Right atrium auricular region (tissue), 2 donors: ENCODE measurements around the gene PSMD3. TPM values are rescaled to one million over a fixed set of nuclear protein-coding genes. Genes with fewer than 3 reads are reported as not detected.

Experiments
- DNase-seq: peaks from one replicate; pipeline ENCODE4 v3.0.0-alpha.2; 2019; ENCODE audit warnings: low spot score
- H3K27ac ChIP-seq, 2 donors: fragments of 200-600 bp; sonication (generic); 1 replicate in 1 of 2; 2 replicates in 1 of 2; pipeline ENCODE4 v1.5.1; 2016 to 2019
- H3K27me3 ChIP-seq, 2 donors: fragments of 200-600 bp; sonication (generic); one replicate each; pipeline versions ENCODE4 v1.5.1 to v1.6.0; 2017 to 2019
- H3K36me3 ChIP-seq: fragments of 200-600 bp; sonication (generic); one replicate; pipeline ENCODE4 v1.5.1; 2016
- H3K4me1 ChIP-seq, 2 donors: fragments of 200-600 bp; sonication (generic); one replicate each; pipeline versions ENCODE4 v1.5.1 to v1.6.0; 2017 to 2019
- H3K4me3 ChIP-seq, 2 donors: fragments of 200-600 bp; sonication (generic); 1 replicate in 1 of 2; 2 replicates in 1 of 2; pipeline ENCODE4 v1.5.1; 2017 to 2019; ENCODE audit warnings: mild to moderate bottlenecking in 1 of 2, moderate library complexity in 1 of 2
- H3K9me3 ChIP-seq, 2 donors: fragments of 200-600 bp; sonication (generic); one replicate each; pipeline ENCODE4 v1.5.1; 2019
- CTCF ChIP-seq, 2 donors: fragments of 200-600 bp; sonication (generic); IDR thresholded peaks; one replicate each; pipeline ENCODE4 v1.5.1; 2019; ENCODE audit warnings: antibody characterized with exemption in 2 of 2
- total RNA-seq, 2 donors: library from RNA; depleted of rRNA; stranded (reverse); fragments of >200 nt; gene quantifications; one replicate each; pipeline ENCODE4 v1.1.0, GENCODE V29; 2016

The PSMD3 gene
- total RNA-seq, 2 donors from 2014 or later = 76.3 to 88.8 TPM

DNA sequence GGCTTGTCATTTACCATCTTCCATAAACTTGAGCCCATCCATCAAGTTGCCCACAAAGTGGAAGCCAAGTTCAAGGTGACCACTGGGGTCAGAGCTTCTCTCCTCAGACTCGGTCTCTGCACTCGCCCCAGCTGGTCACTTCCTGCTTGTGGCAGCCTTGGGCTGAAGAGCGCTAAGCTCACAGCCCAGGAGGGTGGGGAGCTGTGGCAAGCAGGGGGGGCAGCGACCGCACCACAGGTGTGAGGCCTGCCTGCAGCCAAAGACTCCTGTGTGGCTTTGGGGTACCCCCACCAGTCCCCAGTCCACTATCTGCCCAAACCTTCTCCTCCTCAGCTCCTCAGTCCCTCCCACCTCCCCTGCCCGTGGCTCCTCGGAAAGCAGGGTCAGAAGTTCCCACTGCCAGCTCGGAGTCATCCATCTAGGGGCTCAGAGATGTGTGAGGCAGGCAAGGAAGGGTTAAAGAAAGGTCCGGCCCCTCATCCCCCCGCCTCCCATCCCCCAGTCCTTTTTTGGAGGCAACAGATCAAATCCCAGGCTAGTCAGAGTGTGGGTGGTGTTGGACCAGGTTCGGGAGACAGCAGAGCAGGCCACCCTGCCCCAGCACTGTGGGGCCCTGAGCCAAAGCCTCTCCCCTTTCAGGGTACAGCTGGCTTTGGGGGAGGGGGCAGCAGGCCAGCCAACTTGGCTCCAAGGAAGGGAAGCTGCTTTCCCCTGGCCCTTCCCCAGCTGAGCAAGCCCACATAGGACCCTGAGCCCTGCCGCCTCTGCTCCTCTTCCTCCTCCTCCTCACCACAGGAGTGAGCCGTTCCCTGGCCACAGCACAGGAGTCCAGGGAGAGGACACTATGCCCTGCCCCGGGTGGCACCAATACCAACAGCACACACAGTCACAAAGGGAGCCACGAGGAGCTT lies 37.9 kb downstream of the PSMD3 start:
- H3K27me3 ChIP-seq = no peaks in the 10 kb centered on the region
- H3K4me3 ChIP-seq = no peak overlapping the region
- H3K9me3 ChIP-seq = no peaks in the 10 kb centered on the region
- H3K36me3 ChIP-seq = peaks cover 38% of the 10 kb centered on the region
- H3K4me1 ChIP-seq = peaks cover 0 to 65% of the 10 kb centered on the region in 2 donors
- no peak for DNase-seq
- TF ChIP-seq CTCF (IDR thresholded peaks at IDR 0.05) = no peak
- H3K27ac ChIP-seq = peak overlapping the region; percentile 51 to 56

GRCh38 chr17:40019140-40019991 lies 38.8 kb downstream of the PSMD3 start:
- Histone ChIP-seq H3K9me3 (no peaks in the 10 kb centered on the region), H3K36me3 (peaks cover 44% of the 10 kb centered on the region), H3K27ac (peak overlapping the region; percentile 51 to 56), H3K27me3 (no peaks in the 10 kb centered on the region), H3K4me3 (no peak overlapping the region), H3K4me1 (peaks cover 0 to 58% of the 10 kb centered on the region in 2 donors)
- no peak for DNase-seq
- TF ChIP-seq CTCF (IDR thresholded peaks at IDR 0.05) = no peak

DNA sequence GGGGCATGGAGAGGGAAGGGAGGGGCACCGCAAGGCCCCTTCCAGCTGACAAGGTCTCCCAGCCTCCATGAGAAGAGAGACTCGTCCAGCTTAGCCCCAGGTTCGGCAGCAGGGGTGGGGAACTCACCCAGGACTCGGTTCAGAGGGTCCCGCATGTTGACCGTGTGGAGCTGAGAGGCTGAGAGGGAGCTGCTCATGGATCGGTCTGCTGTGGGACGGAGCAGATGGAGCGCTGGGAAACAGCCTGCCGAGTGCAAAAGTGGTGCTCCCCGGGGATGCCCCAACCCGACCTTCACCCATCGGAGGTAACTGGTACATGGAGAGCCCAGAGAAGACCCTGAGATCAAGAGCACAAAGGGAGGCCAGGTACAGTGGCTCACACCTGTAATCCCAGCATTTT lies 39.5 kb downstream of the PSMD3 start:
- Histone ChIP-seq H3K4me1 (peaks cover 0 to 50% of the 10 kb centered on the region in 2 donors), H3K36me3 (peaks cover 52% of the 10 kb centered on the region), H3K4me3 (no peak overlapping the region), H3K27ac (no peak overlapping the region), H3K9me3 (no peaks in the 10 kb centered on the region), H3K27me3 (no peaks in the 10 kb centered on the region)
- no peak for DNase-seq
- no peak for TF ChIP-seq CTCF (IDR thresholded peaks at IDR 0.05)

DNA sequence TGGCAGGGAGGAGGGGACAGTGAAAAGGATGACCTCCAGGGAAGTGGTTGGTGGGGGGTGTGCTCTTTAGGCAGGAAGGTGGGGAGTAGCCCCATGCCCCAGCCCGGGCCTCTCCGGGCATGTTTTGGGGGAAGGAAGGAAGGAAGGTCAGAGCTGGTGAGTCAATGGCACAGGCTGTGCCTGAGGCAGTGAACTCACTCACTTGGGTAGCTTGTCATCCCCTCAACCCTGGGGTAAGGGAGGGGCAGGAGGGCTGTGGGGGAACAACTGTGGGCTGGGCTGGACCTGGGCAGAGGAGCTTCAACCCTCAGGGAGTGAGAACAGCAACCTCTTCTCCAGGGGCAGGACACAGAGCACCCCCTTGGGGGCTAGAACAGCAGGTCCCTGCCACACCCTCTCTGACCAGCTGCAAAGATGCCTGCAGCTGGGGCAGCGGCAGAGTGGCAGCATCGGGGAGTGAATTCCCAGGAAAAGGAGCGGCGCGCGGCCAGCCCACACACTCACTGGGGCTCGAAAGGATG lies 40.9 kb downstream of the PSMD3 start:
- H3K36me3 ChIP-seq = peaks cover 65% of the 10 kb centered on the region
- TF ChIP-seq CTCF (IDR thresholded peaks at IDR 0.05) = no peak
- no peaks in the 10 kb centered on the region for H3K27me3 ChIP-seq
- peak overlapping the region in 1 of 2 donors; percentile 35 for H3K27ac ChIP-seq
- peaks cover 0 to 41% of the 10 kb centered on the region in 2 donors for H3K4me1 ChIP-seq
- no peaks in the 10 kb centered on the region for H3K9me3 ChIP-seq
- no peak for DNase-seq
- no peak overlapping the region for H3K4me3 ChIP-seq

GRCh38 chr17:40022497-40022896 lies 41.9 kb downstream of the PSMD3 start:
- H3K36me3 ChIP-seq = peaks cover 68% of the 10 kb centered on the region
- DNase-seq = no peak
- H3K4me1 ChIP-seq = peaks cover 0 to 45% of the 10 kb centered on the region in 2 donors
- H3K9me3 ChIP-seq = no peaks in the 10 kb centered on the region
- no peak for TF ChIP-seq CTCF (IDR thresholded peaks at IDR 0.05)
- H3K27ac ChIP-seq = no peak overlapping the region
- H3K27me3 ChIP-seq = no peaks in the 10 kb centered on the region
- H3K4me3 ChIP-seq = no peak overlapping the region
